Sciatic nerve (tissue), 2 donors: ENCODE data around the gene PRKAR1A. TPM values are rescaled to one million over a fixed set of nuclear protein-coding genes. Genes with fewer than 3 reads are reported as not detected.
"Not testable (repeated sequence)": the region's sequence is repeated elsewhere in the genome, so short reads cannot be mapped to it uniquely, and the experiment has no call there.

Experiments used
- ATAC-seq: fragments of 200-7000 bp; cut with Tn5 transposase; one replicate; pipeline ENCODE4 v1.9.1; 2020; ENCODE audit warnings: mild to moderate bottlenecking, moderate library complexity
- DNase-seq: peaks from one replicate; pipeline ENCODE4 v3.0.0-alpha.2; 2020; ENCODE audit warnings: low spot score
- intact Hi-C: fragments of 100-400 bp; cut with DNase I; formaldehyde crosslinking; loops from one replicate; pipeline ENCODE4 v1.14.2; 2022
- total RNA-seq: library from RNA; stranded (reverse); fragmentation: NEBNext Ultra II Directional; extraction: Animal tissue kit (Norgen Biotek cat#: 25700); gene quantifications from one replicate; pipeline ENCODE4 v1.2.1, GENCODE V29; 2021
- donor health status: DM: no; HTN: no; CAD: no.
- donor health status: DM: no; HTN: no; CAD: no.

PRKAR1A gene
- total RNA-seq, 1 donor from 2014 or later: 320 TPM

DNA sequence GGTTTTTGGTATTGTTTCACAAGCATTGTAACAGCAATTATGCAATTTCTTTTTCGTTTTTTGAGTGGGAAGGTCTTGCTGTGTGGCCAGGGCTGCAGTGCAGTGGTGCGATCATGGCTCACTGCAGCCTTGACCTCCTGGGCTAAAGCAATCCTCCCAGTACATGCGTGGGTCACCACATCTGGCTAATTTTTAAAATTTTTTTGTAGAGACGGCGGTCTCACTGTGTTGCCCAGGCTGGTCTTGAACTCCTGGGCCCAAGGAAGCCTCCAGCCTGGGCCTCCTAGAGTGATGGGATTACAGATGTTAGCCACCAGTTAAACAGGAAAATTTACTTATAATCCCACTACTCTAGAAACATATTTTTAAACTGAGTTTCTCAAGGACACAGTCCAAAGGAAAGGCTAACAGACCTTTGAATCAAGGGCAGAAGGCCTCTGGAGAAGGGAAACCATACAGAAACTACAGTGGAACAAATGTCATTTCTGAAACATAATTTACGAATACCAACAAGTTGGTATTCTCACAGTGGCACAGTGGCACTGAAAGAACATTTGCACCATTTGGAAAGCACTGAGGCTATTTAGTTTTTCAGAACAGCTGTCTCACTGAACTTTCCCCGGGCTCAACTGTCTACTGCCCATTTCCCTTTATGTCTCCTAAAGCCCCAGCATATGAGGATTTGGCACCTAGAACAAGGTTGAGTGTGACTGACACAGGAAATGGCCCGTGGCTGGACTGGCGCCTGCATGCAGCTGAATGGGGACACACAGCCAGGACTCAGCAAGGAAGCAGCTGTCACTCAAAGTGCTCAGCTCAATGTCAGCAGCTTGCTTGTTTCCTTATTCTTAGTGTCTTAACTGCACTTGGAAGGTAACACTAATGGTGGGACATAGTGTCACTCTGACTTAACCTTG lies 2.8 kb upstream of the PRKAR1A start:
- intact Hi-C loops: no loop called here
- no peak for ATAC-seq
- DNase-seq: no peak

- intact Hi-C loops: no loop called here
- ATAC-seq: no peak
- no peak for DNase-seq
These were observed 968 bp upstream of the PRKAR1A start for GRCh38 chr17:68511254-68511670.

GRCh38 chr17:68511671-68512246 lies 471 bp upstream of the PRKAR1A start:
- DNase-seq (peak; percentile 90), ATAC-seq (peak; percentile 86)
- intact Hi-C loops: no loop called here

GRCh38 chr17:68512960-68513474 lies 787 bp downstream of the PRKAR1A start:
- DNase-seq: no peak
- intact Hi-C loops: no loop called here
- peak; percentile 57 for ATAC-seq

- intact Hi-C loops: no loop called here
- no peak for DNase-seq
- no peak for ATAC-seq
These were observed 1.7 kb downstream of the PRKAR1A start for GRCh38 chr17:68513932-68514331.

DNA sequence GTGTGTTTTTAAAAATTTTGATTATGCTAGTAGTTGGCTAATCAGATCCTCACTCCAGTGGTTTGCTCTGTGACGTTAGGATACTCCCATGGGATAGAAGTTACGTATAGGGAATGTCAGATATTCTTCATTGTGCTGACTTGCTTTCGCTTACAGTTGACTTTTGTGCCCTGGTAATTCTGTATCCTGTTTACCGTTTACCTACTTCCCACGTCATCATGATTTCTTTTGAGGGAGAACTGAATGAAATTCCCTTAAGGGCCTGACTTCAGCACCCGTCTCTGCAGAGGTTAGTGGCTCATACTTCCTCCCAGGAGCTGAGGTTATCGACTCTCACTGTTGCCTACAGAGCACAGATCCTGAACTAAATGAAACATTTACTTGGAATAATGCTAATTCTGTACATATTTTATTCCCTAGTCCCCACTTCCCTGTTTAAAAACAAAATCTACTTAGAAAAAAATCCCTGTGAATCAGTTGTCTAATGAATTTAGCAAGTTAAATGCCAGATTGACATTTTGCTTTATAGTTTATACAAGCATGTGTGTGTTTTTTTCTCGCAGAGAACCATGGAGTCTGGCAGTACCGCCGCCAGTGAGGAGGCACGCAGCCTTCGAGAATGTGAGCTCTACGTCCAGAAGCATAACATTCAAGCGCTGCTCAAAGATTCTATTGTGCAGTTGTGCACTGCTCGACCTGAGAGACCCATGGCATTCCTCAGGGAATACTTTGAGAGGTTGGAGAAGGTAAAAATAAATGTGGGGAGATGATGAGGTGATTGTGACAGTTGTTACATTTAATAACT lies 2.8 kb downstream of the PRKAR1A start:
- intact Hi-C loops: no loop called here
- no peak for ATAC-seq
- DNase-seq: no peak

GRCh38 chr17:68516732-68517131 lies 4.5 kb downstream of the PRKAR1A start:
- DNase-seq (no peak), ATAC-seq (no peak)
- intact Hi-C loops: no loop called here

- intact Hi-C loops, ATAC-seq, DNase-seq: not testable (repeated sequence)
These were observed 5.4 kb downstream of the PRKAR1A start for GRCh38 chr17:68517605-68518004.

DNA sequence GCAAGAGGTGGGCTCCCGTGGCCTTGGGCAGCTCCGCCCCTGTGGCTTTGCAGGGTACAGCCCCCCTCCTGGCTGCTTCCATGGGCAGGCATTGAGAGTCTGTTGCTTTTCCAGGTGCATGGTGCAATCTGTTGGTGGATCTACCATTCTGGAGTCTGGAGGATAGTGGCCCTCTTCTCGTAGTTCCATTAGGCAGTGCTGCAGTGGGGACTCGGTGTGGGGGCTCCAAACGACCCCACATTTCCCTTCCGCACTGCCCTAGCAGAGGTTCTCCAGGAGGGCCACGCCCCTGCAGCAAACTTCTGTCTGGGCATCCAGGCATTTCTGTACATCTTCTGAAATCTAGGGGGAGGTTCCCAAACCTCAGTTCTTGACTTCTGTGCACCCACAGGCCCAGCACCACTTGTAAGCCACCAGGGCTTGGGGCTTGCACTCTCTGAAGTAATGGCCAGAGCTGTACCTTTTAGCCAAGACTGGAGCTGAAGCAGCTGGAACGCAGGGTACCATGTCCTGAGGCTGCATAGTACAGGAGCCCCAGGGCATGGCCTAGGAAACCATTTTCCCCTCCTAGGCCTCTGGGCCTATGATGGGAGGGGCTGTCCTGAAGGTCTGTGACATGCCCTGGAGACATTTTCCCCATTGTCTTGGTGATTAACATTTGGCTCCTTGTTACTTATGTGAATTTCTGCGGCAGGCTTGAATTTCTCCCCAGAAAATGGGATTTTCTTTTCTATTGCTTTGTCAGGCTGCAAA lies 6.0 kb downstream of the PRKAR1A start:
- intact Hi-C loops: no loop called here
- ATAC-seq (no peak), DNase-seq (no peak)

DNA sequence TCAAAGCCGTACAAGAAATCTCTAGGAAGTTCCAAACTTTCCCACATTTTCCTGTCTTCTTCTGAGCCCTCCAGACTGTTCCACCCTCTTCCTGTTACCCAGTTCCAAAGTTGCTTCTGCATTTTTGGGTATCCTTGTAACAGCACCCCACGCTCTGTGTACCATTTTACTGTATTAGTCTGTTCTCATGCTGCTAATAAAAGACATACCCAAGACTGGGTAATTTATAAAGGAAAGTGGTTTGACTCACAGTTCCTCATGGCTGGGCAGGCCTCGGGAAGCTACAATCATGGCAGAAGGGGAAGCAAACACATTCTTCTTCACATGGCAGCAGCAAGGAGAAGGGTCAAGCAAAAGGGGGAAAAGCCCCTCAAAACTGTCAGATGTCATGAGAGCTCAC lies 6.8 kb downstream of the PRKAR1A start:
- ATAC-seq, intact Hi-C loops: not testable (repeated sequence)

DNA sequence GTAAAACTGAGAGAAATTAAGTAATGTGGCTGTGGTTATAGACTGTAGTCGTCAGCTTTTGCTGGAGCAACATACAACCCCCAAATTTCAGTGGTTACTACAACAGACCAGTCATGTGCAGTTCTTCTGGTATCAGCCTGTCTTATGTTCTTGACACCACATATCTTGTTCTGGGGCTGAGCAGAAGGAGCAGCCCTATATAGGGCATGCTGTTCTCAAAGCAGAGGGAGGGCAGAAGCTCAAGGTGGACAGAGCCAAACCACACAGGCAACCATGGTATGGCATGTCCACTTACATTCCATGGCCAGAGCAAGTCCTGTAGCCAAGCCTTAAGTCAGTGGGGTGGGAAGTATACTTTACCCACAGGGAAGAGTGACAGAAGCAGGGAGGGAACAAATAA lies 7.7 kb downstream of the PRKAR1A start:
- ATAC-seq (peak; percentile 13), DNase-seq (no peak)
- intact Hi-C loops: no loop called here

More for the DNA sequence above, 6.8 kb downstream of the PRKAR1A start:
- not testable (repeated sequence) for DNase-seq

DNA sequence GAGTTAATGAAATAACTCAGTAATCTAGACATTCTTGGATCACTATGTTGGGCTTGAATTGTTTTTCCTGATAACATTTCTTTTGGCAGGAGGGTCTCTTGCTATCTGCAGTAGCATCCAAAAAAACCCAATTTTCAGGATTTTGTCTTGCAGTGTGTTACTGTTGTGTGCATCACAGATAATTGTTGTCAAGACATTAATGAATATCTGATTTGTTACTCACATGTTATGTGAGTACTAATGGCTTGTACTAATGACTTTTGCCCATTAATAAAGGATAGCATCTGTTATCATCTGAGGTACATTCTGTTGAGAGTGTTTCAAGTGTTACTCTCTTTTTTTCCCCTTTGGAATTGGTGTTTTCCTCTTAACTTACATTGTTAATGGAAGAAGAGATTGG lies 10.0 kb downstream of the PRKAR1A start:
- DNase-seq: no peak
- intact Hi-C loops: no loop called here
- ATAC-seq: no peak

GRCh38 chr17:68526548-68526947 lies 14.3 kb downstream of the PRKAR1A start:
- no peak for ATAC-seq
- DNase-seq: no peak
- intact Hi-C loops: no loop called here

DNA sequence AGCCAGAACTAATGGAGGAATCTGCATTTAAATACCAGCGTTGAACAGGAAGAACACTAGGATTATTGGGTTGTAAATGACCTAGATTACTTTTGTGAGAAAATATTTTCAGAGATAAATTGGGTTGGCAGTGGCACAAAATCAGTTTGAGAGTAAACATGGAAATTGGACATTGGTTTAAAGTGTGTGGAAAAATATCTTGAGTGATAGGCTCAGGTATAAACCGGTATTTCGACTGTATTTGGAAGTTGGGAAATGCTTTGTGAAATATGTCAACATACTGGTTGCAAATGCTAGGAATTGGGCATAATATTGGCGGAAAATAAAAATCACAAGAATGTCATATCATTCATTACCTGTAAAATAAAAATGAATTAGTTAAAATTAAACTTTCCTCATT lies 15.1 kb downstream of the PRKAR1A start:
- intact Hi-C loops: no loop called here
- ATAC-seq (no peak), DNase-seq (no peak)

GRCh38 chr17:68531252-68531651 lies 19.0 kb downstream of the PRKAR1A start:
- DNase-seq (no peak), ATAC-seq (no peak)
- intact Hi-C loops: no loop called here

DNA sequence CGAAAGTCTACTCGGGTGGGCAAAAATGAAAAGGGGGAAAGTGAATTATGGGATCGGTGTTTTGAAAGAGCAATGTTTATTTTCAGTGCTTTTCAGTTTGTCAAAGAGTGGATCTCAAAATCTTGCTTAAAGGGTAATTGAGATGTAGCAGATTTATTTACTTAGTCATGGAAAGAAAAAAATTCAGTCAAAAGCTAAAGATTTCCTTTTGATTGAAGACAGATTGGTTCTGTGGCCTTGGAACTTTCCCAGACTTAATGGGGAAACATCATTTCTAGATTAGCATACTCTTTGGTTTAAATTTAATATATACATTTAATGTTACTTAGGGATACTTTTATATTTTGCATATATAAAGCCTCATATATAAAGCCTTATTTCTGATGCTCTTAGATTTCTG lies 20.6 kb downstream of the PRKAR1A start:
- intact Hi-C loops: no loop called here
- no peak for ATAC-seq
- no peak for DNase-seq

DNA sequence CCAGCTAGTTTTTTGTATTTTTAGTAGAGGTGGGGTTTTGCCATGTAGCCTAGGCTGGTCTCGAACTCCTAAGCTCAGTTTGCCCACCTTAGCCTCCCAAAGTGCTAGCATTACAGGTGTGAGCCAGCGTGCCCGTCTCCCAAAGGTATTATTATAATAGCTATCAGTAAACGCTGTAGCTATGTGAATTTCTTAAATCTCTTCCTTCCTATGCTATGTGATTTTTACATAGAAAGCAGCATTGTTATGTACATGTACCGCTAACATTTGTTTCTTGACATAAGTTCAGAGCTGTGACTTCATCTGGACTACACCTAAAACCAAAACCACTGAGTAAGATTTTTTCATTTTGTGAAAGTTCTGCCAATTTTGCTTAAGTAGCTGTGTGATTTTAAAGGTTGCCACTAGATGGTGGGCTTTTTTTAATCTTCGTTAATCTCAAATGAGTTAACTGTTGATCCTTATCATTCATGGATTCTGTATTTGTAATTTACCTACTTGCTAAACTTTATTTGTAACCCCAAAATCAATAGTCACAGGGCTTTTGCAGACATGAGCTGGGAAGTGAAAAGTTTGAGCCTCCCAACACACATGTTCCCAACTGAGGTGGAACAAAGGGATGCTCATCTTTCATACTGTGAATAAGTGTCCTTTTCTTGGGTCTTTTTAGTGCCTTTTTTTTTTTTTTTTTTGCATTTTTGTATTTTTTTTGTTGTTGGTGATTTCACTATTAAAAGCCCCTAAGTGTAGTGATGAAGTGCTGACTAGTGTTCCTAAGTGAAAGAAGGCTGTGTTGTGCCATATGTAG lies 21.9 kb downstream of the PRKAR1A start:
- DNase-seq: no peak
- peak; percentile 55 for ATAC-seq
- intact Hi-C loops: no loop called here

DNA sequence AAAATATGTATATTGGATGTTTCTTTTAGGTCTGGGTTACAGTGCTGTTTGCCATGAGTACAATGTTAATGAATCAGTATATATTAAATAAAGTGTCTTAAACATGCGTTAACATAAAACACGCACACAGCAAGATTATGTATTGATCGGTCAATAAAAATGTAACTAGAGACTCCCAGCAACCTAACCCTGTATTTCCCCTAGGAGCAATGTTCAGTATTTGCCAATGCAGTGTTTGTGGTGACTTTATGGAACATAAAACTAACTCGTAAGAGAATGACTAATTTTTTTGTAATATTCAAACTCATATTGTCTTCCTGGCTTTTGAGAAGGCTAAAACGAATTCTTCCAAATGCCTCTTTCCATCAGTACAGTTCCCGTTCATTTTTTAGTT lies 22.5 kb downstream of the PRKAR1A start:
- intact Hi-C loops: no loop called here

More for the DNA sequence above, 22.5 kb downstream of the PRKAR1A start:
- DNase-seq (no peak), ATAC-seq (no peak)
